GM23338 (cell line): ENCODE results near the gene AIP. TPM values are rescaled to one million over a fixed set of nuclear protein-coding genes. Genes with fewer than 3 reads are reported as not detected.

Source experiments
- ATAC-seq: fragments of 200-7000 bp; cut with Tn5 transposase; 3 replicates; pipeline ENCODE4 v1.9.1; 2020
- DNase-seq: peaks from one replicate; pipeline ENCODE4 v3.0.0-alpha.2; 2015; ENCODE audit warnings: low spot score
- H2AFZ ChIP-seq: fragments of 200-600 bp; sonication (generic); 2 replicates; pipeline ENCODE4 v1.8.0; 2016; ENCODE audit warnings: antibody characterized with exemption, mild to moderate bottlenecking, moderate library complexity
- H3F3A ChIP-seq: fragments of 200-600 bp; sonication (generic); replicated peaks from 2 replicates; pipeline ENCODE4 v1.8.0; 2017; ENCODE audit warnings: antibody characterized with exemption, mixed run types, low read depth
- H3K27ac ChIP-seq: fragments of 200-600 bp; sonication (generic); 2 replicates; pipeline ENCODE4 v1.6.1; 2016; ENCODE audit warnings: low read depth
- H3K27me3 ChIP-seq: fragments of 200-600 bp; sonication (generic); 2 replicates; pipeline ENCODE4 v1.8.0; 2016; ENCODE audit warnings: mild to moderate bottlenecking, mixed run types, moderate library complexity; ENCODE audit not compliant: insufficient read depth
- H3K36me3 ChIP-seq: fragments of 200-600 bp; sonication (generic); 2 replicates; pipeline ENCODE4 v1.8.0; 2016; ENCODE audit warnings: mild to moderate bottlenecking; ENCODE audit not compliant: insufficient read depth
- H3K4me1 ChIP-seq: fragments of 200-600 bp; sonication (generic); 2 replicates; pipeline ENCODE4 v1.8.0; 2016; ENCODE audit warnings: mild to moderate bottlenecking, moderate library complexity; ENCODE audit not compliant: insufficient read depth
- H3K4me2 ChIP-seq: fragments of 200-600 bp; sonication (generic); 2 replicates; pipeline ENCODE4 v1.7.1; 2017; ENCODE audit warnings: mixed run types
- H3K4me3 ChIP-seq: fragments of 200-600 bp; sonication (generic); 2 replicates; pipeline ENCODE4 v1.6.1; 2016; ENCODE audit warnings: mixed run types
- H3K79me2 ChIP-seq: fragments of 200-600 bp; sonication (generic); replicated peaks from 2 replicates; pipeline ENCODE4 v1.8.0; 2017; ENCODE audit warnings: mild to moderate bottlenecking; ENCODE audit not compliant: insufficient read depth
- H3K9me2 ChIP-seq: fragments of 200-600 bp; sonication (generic); 2 replicates; pipeline ENCODE4 v1.8.0; 2017; ENCODE audit not compliant: insufficient read depth
- H4K20me1 ChIP-seq: fragments of 200-600 bp; sonication (generic); replicated peaks from 2 replicates; pipeline ENCODE4 v1.8.0; 2017; ENCODE audit warnings: mild to moderate bottlenecking; ENCODE audit not compliant: insufficient read depth
- H3K27ac Mint-ChIP-seq: 2 replicates; pipeline ENCODE4 v1.8.0; 2020; ENCODE audit warnings: inconsistent platforms, mild to moderate bottlenecking, moderate library complexity, mixed read lengths
- H3K27me3 Mint-ChIP-seq: 3 replicates; pipeline ENCODE4 v1.8.0; 2022; ENCODE audit warnings: low read depth, mild to moderate bottlenecking, moderate library complexity, mixed read lengths, inconsistent platforms; ENCODE audit not compliant: insufficient read depth, poor library complexity
- H3K36me3 Mint-ChIP-seq: 3 replicates; pipeline ENCODE4 v1.8.0; 2021; ENCODE audit warnings: low read depth, mild to moderate bottlenecking, inconsistent platforms, moderate library complexity, mixed read lengths
- H3K4me1 Mint-ChIP-seq: 3 replicates; pipeline ENCODE4 v1.8.0; 2020; ENCODE audit warnings: mild to moderate bottlenecking, inconsistent platforms, mixed read lengths
- H3K4me3 Mint-ChIP-seq: 3 replicates; pipeline ENCODE4 v1.8.0; 2021; ENCODE audit warnings: moderate library complexity, mild to moderate bottlenecking, inconsistent platforms, mixed read lengths
- H3K9me3 Mint-ChIP-seq: 3 replicates; pipeline ENCODE4 v1.8.0; 2020; ENCODE audit warnings: moderate library complexity, mild to moderate bottlenecking, inconsistent platforms, mixed read lengths
- CREB1 ChIP-seq: fragments of 250-450 bp; sonication (Bioruptor Pico); IDR thresholded peaks from 2 replicates; pipeline ENCODE4 v1.5.0; 2020; ENCODE audit warnings: low read depth, mild to moderate bottlenecking, moderate library complexity
- CTCF ChIP-seq, 2 experiments: fragments of 200-600 bp in 1 of 2; sonication (generic) in 1 of 2; conservative IDR thresholded peaks; 2 replicates each; pipeline versions ENCODE4 v1.5.1 to v1.6.1; 2016 to 2017; ENCODE audit warnings: antibody characterized with exemption in 2 of 2, low read depth in 2 of 2, mild to moderate bottlenecking in 2 of 2, moderate library complexity in 1 of 2
- ETS1 ChIP-seq: IDR thresholded peaks from 2 replicates; pipeline ENCODE4 v1.6.1; 2016; ENCODE audit warnings: antibody characterized with exemption
- EZH2 ChIP-seq: fragments of 200-600 bp; sonication (generic); IDR thresholded peaks from one replicate; pipeline ENCODE4 v1.8.0; 2017; ENCODE audit warnings: antibody characterized with exemption, mild to moderate bottlenecking, low read depth; ENCODE audit not compliant: unreplicated experiment
- NANOG ChIP-seq: IDR thresholded peaks from 2 replicates; pipeline ENCODE4 v1.6.1; 2016; ENCODE audit warnings: antibody characterized with exemption, borderline replicate concordance
- STAT1 ChIP-seq: IDR thresholded peaks from one replicate; pipeline ENCODE4 v1.6.1; 2016; ENCODE audit warnings: antibody characterized with exemption; ENCODE audit not compliant: unreplicated experiment
- ZNF331 ChIP-seq: fragments of 250-450 bp; sonication (Bioruptor Pico); IDR thresholded peaks from 2 replicates; pipeline ENCODE4 v1.5.0; 2020; ENCODE audit warnings: low read depth, mild to moderate bottlenecking, moderate library complexity
- ZNF462 ChIP-seq: fragments of 250-450 bp; sonication (Bioruptor Pico); IDR thresholded peaks from 2 replicates; pipeline ENCODE4 v1.5.0; 2020; ENCODE audit warnings: mild to moderate bottlenecking, moderate library complexity
- polyA plus RNA-seq: library from polyadenylated mRNA; unstranded; fragments of >200 nt; fragmentation: Nextera tagmentation; extraction: Ambion mirVana; gene quantifications from 2 replicates; pipeline ENCODE4 v1.2.1, GENCODE V29; 2016
- total RNA-seq: library from RNA; depleted of rRNA; stranded (reverse); fragments of >200 nt; shearing (Covaris generic); gene quantifications from 2 replicates; pipeline ENCODE4 v1.2.3, GENCODE V29; 2014

The AIP gene
- total and polyA plus RNA-seq, 2 experiments from 2014 or later, result 29.1 to 32.1 TPM

- no peaks in the 10 kb centered on the region; the same call in 1 of the 2 replicates for H4K20me1 ChIP-seq
- H3K79me2 ChIP-seq, result no peaks in the 10 kb centered on the region
- H3K4me1 ChIP-seq, result no peaks in the 10 kb centered on the region
- H3K4me1 Mint-ChIP-seq, result no peaks in the 10 kb centered on the region; the same call in 2 of the 3 replicates
- no peak overlapping the region for H3K27ac ChIP-seq
- ATAC-seq (no peak), DNase-seq (no peak)
- H3F3A ChIP-seq, result 0 out of 2 replicates have a peak, but pooled peaks cover 3% of the 10 kb centered on the region
- H3K36me3 ChIP-seq, result no peaks in the 10 kb centered on the region; the same call in 1 of the 2 replicates
- no peak overlapping the region for H3K4me2 ChIP-seq
- peaks cover 5% of the 10 kb centered on the region for H3K27me3 Mint-ChIP-seq
- no peak overlapping the region for H3K4me3 ChIP-seq
- H2AFZ ChIP-seq, result no peak overlapping the region
- H3K27ac Mint-ChIP-seq, result no peak overlapping the region
- H3K9me2 ChIP-seq, result no peaks in the 10 kb centered on the region
- H3K4me3 Mint-ChIP-seq, result no peak overlapping the region
- no peaks in the 10 kb centered on the region for H3K9me3 Mint-ChIP-seq
- no peaks in the 10 kb centered on the region for H3K27me3 ChIP-seq
- peaks cover 9% of the 10 kb centered on the region; the same call in 1 of the 3 replicates for H3K36me3 Mint-ChIP-seq
- TF ChIP-seq ZNF331 (CRISPR knock-in tag), result no peak
- TF ChIP-seq CTCF (conservative IDR thresholded peaks at IDR 0.05; ENCODE audit: low read depth in 2 of 2), result no peak
- TF ChIP-seq EZH2, result no peak
- no peak for TF ChIP-seq ETS1
- no peak for TF ChIP-seq CREB1 (CRISPR knock-in tag)
- no peak for TF ChIP-seq NANOG
- TF ChIP-seq STAT1, result no peak
- TF ChIP-seq ZNF462 (CRISPR knock-in tag), result no peak
Measured at GRCh38 chr11:67492069-67492727, 9.4 kb downstream of the AIP start.
